Upper lobe of right lung (tissue), 1 donor: ENCODE data around the gene TRIM14. TPM values are rescaled to one million over a fixed set of nuclear protein-coding genes. Genes with fewer than 3 reads are reported as not detected.
A peak's percentile ranks its signal among the peaks of the same experiment; 100 is the strongest.

Source experiments
- ATAC-seq: fragments of 200-7000 bp; cut with Tn5 transposase; one replicate; pipeline ENCODE4 v1.9.1; 2020; ENCODE audit warnings: mild to moderate bottlenecking, moderate library complexity
- DNase-seq: peaks from one replicate; pipeline ENCODE4 v3.0.0-alpha.2; 2020
- H3K27ac ChIP-seq: fragments of 200-600 bp; one replicate; pipeline ENCODE4 v1.8.0; 2022
- H3K27me3 ChIP-seq: fragments of 200-600 bp; one replicate; pipeline ENCODE4 v1.8.0; 2022; ENCODE audit warnings: mild to moderate bottlenecking
- H3K36me3 ChIP-seq: fragments of 200-600 bp; one replicate; pipeline ENCODE4 v1.8.0; 2022
- H3K4me1 ChIP-seq: fragments of 200-600 bp; one replicate; pipeline ENCODE4 v1.8.0; 2022
- H3K4me3 ChIP-seq: fragments of 200-600 bp; one replicate; pipeline ENCODE4 v1.8.0; 2022; ENCODE audit warnings: mild to moderate bottlenecking
- H3K9me3 ChIP-seq: fragments of 200-600 bp; one replicate; pipeline ENCODE4 v1.8.0; 2022
- CTCF ChIP-seq: fragments of 200-600 bp; IDR thresholded peaks from one replicate; pipeline ENCODE4 v1.8.0; 2022; ENCODE audit warnings: antibody characterized with exemption
- intact Hi-C: fragments of 100-400 bp; cut with DNase I; formaldehyde crosslinking; loops from one replicate; pipeline ENCODE4 v1.11.0; 2022
- long read RNA-seq: library from polyadenylated mRNA; unstranded; transcript quantifications from one replicate; pipeline ENCODE4 v2.0.0, GENCODE V29; 2021
- total RNA-seq: library from RNA; stranded (reverse); fragmentation: NEBNext Ultra II Directional; extraction: Animal tissue kit (Norgen Biotek cat#: 25700); gene quantifications from one replicate; pipeline ENCODE4 v1.2.1, GENCODE V29; 2021
- donor health status: DM: no; HTN: yes; CAD: no; lungs with severe emphysema.

Gene TRIM14
- 38.7 TPM for total RNA-seq
- long read RNA-seq, full-length matches to known transcripts, result 17 of 65 reads
- long read RNA-seq, partial matches to known transcripts, result 5 of 65 reads
- long read RNA-seq, other reads (novel, unspliced or antisense), result 43 of 65 reads

- peak; percentile 91 for ATAC-seq
- Histone ChIP-seq H3K9me3 (no peaks in the 10 kb centered on the region), H3K4me3 (peak within 1 kb of the TSS; percentile 86), H3K27me3 (no peaks in the 10 kb centered on the region), H3K27ac (peak within 1 kb of the TSS; percentile 84), H3K36me3 (no peaks in the 10 kb centered on the region), H3K4me1 (peaks cover 15% of the 10 kb centered on the region)
- peak; percentile 11 for TF ChIP-seq CTCF
- intact Hi-C loops, result no loop called here
- DNase-seq, result peak; percentile 93
These were observed at the start of gene TRIM14 for GRCh38 chr9:98118640-98119601. TRIM14 (minus strand) TSS chr9:98119222; CDS start chr9:98119188, 34 bp downstream.

GRCh38 chr9:98168153-98168780, 49.2 kb upstream of the TRIM14 start:
- no peak overlapping the region for H3K27ac ChIP-seq
- no peaks in the 10 kb centered on the region for H3K4me1 ChIP-seq
- no peak for DNase-seq
- intact Hi-C loops, result no loop called here
- no peaks in the 10 kb centered on the region for H3K27me3 ChIP-seq
- peak; percentile 29 for ATAC-seq
- H3K4me3 ChIP-seq, result no peak overlapping the region
- no peak for TF ChIP-seq CTCF
- H3K36me3 ChIP-seq, result no peaks in the 10 kb centered on the region
- H3K9me3 ChIP-seq, result no peaks in the 10 kb centered on the region

GRCh38 chr9:98164912-98165311, 45.9 kb upstream of the TRIM14 start:
- no peaks in the 10 kb centered on the region for H3K4me1 ChIP-seq

GRCh38 chr9:98162613-98163012, 43.6 kb upstream of the TRIM14 start:
- Histone ChIP-seq H3K4me3 (no peak overlapping the region), H3K36me3 (no peaks in the 10 kb centered on the region), H3K9me3 (no peaks in the 10 kb centered on the region), H3K4me1 (peaks cover 3% of the 10 kb centered on the region), H3K27ac (no peak overlapping the region), H3K27me3 (no peaks in the 10 kb centered on the region)
- intact Hi-C loops, result no loop called here
- TF ChIP-seq CTCF, result no peak
- no peak for DNase-seq
- no peak for ATAC-seq

More at GRCh38 chr9:98164912-98165311, 45.9 kb upstream of the TRIM14 start:
- DNase-seq (no peak), ATAC-seq (no peak)
- no peaks in the 10 kb centered on the region for H3K9me3 ChIP-seq
- no peak overlapping the region for H3K4me3 ChIP-seq
- no peaks in the 10 kb centered on the region for H3K36me3 ChIP-seq
- no peaks in the 10 kb centered on the region for H3K27me3 ChIP-seq
- intact Hi-C loops, result no loop called here
- no peak for TF ChIP-seq CTCF
- H3K27ac ChIP-seq, result no peak overlapping the region

- ATAC-seq, result no peak
- TF ChIP-seq CTCF, result no peak
- H3K9me3 ChIP-seq, result no peaks in the 10 kb centered on the region
- peaks cover 3% of the 10 kb centered on the region for H3K4me1 ChIP-seq
- H3K27ac ChIP-seq, result no peak overlapping the region
- intact Hi-C loops, result no loop called here
- H3K4me3 ChIP-seq, result no peak overlapping the region
- H3K27me3 ChIP-seq, result no peaks in the 10 kb centered on the region
- no peaks in the 10 kb centered on the region for H3K36me3 ChIP-seq
- DNase-seq, result no peak
These were observed 42.8 kb upstream of the TRIM14 start for GRCh38 chr9:98161851-98162250.
